Measurements from ENCODE around the gene ZNF428.
"Not testable (repeated sequence)": the region's sequence is repeated elsewhere in the genome, so short reads cannot be mapped to it uniquely, and the experiment has no call there.

ZNF428 gene

GRCh38 chr19:43592800-43593350 is 26.6 kb downstream of the ZNF428 start:
- DNase-seq (ENCODE audit: low spot score) = no peak

- DNase-seq (ENCODE audit: low spot score) = no peak
Observed at GRCh38 chr19:43591904-43592772, 27.3 kb downstream of the ZNF428 start.

- DNase-seq (ENCODE audit: low spot score) = no peak
Observed at GRCh38 chr19:43589678-43590077, 29.8 kb downstream of the ZNF428 start.

- no peak for DNase-seq (ENCODE audit: low spot score)
Observed at GRCh38 chr19:43589277-43589676, 30.2 kb downstream of the ZNF428 start.

GRCh38 chr19:43587029-43587428 is 32.4 kb downstream of the ZNF428 start:
- DNase-seq (ENCODE audit: low spot score) = not testable (repeated sequence)

- DNase-seq (ENCODE audit: low spot score) = no peak
Observed at GRCh38 chr19:43586346-43586745, 33.1 kb downstream of the ZNF428 start.

- DNase-seq (ENCODE audit: low spot score) = no peak
Observed at GRCh38 chr19:43584484-43584883, 34.9 kb downstream of the ZNF428 start.

GRCh38 chr19:43582495-43582894 is 36.9 kb downstream of the ZNF428 start:
- no peak for DNase-seq (ENCODE audit: low spot score)

- no peak for DNase-seq (ENCODE audit: low spot score)
Observed at GRCh38 chr19:43581467-43581866, 38.0 kb downstream of the ZNF428 start.

- no peak for DNase-seq (ENCODE audit: low spot score)
Observed at GRCh38 chr19:43578787-43579186, 40.6 kb downstream of the ZNF428 start.

- no peak for DNase-seq (ENCODE audit: low spot score)
Observed at GRCh38 chr19:43575955-43576878, 43.2 kb downstream of the ZNF428 start.

GRCh38 chr19:43575156-43575950 is 44.1 kb downstream of the ZNF428 start, which contains the start of the genes PINLYP and XRCC1:
Gene PINLYP (plus strand): TSS chr19:43575801. CDS start chr19:43577192, 1,391 bp downstream.
Gene XRCC1 (minus strand): TSS chr19:43575527. CDS start chr19:43575458, 69 bp downstream.
- peak; percentile 98 for DNase-seq (ENCODE audit: low spot score)

- DNase-seq (ENCODE audit: low spot score) = no peak
Observed at GRCh38 chr19:43574424-43575155, 44.8 kb downstream of the ZNF428 start.

GRCh38 chr19:43572171-43572588 is 47.2 kb downstream of the ZNF428 start:
- no peak for DNase-seq (ENCODE audit: low spot score)

GRCh38 chr19:43570174-43570791 is 49.1 kb downstream of the ZNF428 start:
- no peak for DNase-seq (ENCODE audit: low spot score)

GRCh38 chr19:43569657-43570056 is 49.8 kb downstream of the ZNF428 start:
- DNase-seq (ENCODE audit: low spot score) = no peak

- DNase-seq (ENCODE audit: low spot score) = no peak
Observed at GRCh38 chr19:43564800-43565199, 54.6 kb downstream of the ZNF428 start.

- DNase-seq (ENCODE audit: low spot score) = no peak
Observed at GRCh38 chr19:43563816-43564457, 55.5 kb downstream of the ZNF428 start.

GRCh38 chr19:43562698-43563241 is 56.7 kb downstream of the ZNF428 start:
- DNase-seq (ENCODE audit: low spot score) = no peak
